Activated CD4-positive, CD25-positive, alpha-beta regulatory T cell treated with anti-CD3 and anti-CD28 coated beads, Interleukin-2, amount 50 U/mL, for 24 hours (primary cell): Measurements from ENCODE around the gene TRAF4.

Source experiments
- ATAC-seq, 2 donors: fragments of 150-1000 bp; cut with Tn5 transposase; one replicate each; pipeline ENCODE4 v1.10.0; 2021; ENCODE audit warnings: mild to moderate bottlenecking in 1 of 2, moderate library complexity in 1 of 2

Gene TRAF4

DNA sequence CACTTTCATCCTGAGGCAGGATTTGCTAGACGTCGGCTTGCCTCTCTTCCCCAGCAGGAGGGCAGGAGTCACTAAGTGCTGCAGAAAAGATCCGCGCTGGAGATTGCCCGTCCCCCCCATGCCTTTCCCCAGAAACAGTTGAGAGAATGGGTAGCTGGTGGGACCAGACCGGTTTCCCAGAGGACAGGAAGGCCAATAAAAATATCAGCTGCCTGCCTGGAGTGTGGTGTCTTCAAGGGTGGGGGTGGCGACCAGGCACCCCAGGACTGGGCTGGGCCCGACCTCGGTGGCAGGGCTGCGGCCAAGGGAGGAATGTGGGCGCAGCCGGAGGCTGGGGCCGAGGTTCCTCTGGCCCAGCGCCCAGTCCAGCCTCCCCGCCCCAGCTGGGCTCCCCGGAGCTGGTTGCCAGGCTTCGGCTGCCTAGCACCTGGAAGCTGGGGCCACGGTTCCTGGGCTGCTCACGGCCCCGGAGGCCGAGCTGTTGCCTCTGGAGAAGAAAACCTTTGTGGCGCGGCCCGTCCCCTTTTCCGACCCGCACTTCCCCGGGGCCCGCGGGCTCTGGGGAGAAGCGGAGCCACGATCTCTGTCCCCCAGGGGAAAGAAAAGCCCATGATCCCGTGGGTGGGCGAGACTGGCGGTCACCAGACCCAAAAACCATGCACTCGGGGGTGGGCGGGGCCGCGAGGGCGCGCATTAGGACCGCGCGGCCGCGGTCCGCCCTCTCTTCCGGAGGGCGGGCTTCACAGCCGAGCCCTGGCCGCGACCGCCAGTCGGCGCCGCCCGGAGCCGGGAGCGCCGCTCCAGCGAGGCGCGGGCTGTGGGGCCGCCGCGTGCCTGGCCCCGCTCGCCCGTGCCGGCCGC is at the start of gene TRAF4:
Gene TRAF4, plus strand, starts transcription at position 769 of the 861 bp plus-strand sequence. CDS start 102 bp downstream, outside the sequence.
- ATAC-seq: peak; percentile 90 to 91

DNA sequence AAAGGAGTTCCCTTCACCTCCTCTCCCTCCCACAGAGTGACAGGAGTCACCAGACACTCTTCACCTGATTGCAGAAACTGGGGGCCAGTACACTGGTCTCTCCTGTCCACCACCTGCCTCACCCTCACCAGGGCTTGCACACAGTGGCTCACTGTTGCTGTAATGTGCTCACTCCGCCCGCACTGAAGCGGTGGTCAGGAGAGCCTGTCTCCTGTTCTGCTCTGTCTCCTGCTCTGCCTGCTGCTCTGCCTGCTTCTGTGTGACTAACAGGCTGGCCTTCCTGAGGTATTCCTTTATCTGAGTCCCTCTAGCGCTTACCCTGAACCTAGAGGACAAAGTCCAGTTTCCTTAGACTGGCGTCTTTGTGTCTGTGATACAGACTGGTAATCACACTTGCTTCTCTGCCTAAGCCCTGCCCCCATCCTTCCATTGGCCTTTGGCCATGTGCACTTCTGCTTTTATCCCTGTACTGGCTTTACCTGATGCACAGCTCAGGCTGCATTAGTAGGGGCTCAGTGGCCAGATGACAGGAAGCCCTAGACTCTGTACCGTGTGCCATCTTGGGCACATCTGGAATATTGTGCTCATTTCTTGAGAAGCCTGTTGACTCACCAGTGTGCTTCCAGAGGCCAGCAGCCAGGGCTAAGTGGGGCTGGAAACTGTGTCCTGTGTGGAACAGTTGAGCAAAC is 45.4 kb upstream of the TRAF4 start:
- ATAC-seq: no peak

- no peak for ATAC-seq
These were observed 43.5 kb upstream of the TRAF4 start for GRCh38 chr17:28700278-28700677.

- ATAC-seq: no peak
These were observed 42.9 kb upstream of the TRAF4 start for GRCh38 chr17:28700830-28701492.

DNA sequence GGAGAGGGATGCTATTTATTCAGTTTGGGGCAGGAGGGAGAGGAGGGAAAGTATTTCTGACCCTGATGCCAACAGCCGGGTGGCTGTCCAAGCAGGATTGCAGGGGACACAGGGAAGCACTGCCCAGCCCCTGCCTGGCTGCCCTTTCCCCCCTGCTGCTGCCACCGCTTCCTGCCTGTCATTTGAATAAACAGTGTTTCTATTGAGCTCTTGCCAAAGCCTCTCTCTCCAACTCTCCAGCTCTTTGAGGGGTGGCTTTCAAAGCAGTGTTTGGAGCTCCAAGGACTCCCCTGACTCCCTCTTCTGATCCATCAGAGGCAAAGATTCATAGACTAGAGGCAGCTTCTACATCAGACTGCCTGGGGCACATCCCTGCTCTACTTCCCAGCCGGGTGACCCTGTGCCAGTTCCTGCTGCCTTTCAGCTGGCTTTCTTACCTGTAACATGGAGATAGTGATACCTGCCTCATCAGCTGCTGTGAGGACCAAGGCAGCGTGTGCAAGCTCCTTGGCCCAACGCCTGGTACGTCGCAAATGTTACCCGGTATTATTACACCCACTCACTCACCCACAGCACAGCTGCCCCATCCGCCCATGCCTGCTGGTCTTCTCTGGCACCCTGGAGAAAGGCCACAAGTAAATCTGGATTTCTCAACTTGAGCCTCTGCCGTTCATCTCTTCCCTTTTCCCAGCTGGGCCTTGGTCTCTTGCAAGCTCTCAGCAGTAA is 41.6 kb upstream of the TRAF4 start:
- no peak for ATAC-seq

DNA sequence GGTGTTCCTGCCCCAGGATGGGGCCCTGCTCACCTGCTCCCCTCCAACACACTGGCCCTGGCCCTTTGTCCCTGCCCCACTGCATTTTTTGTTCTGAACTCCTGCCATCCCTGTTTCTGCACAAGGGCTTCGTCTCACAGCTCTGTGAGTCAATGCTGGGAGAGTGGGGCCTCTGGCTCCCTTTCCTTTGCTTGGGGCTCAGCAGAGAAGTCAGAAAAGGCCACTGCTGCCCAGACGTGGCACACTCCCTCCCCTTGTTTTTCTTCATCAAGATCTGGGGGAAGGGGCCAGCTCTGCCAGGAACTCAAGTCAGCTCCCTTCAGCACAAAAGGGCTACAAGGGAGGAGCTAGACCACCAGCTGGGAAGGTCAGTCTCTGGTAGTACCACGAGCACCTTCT is 41.1 kb upstream of the TRAF4 start:
- no peak for ATAC-seq

DNA sequence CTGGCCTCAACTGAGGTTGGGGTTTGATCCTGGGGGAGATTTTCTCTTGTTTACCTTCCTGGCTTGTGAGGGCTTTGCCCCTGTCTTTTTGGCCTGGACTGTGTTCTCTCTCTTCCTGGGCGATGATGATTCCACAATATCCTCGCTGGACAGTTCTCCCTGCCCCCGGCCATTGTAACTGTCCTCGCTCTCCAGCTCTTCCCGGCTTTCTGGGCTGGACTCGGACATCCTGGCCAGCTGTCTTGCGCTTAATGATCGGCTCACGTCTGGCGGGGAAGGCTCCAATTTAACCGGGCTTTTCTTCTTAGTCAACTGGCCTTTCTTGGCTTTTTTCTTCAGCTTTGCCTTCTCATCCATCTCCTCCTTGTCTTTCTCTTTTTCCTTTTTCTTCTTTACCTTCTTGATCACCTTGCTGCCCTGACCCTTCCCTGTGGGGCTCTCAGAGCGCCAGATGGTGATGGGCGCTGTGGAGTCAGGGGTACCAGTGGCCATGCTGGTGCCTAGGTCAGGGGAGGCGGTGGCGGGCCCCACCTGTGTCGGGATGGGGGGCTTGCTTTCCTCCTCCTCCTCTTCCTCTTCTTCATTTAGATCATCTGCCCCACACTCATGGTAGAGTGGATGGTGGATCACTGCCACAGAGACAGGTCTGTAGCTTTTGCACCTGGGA is 40.1 kb upstream of the TRAF4 start:
- ATAC-seq: no peak

- no peak for ATAC-seq
These were observed 39.5 kb upstream of the TRAF4 start for GRCh38 chr17:28704219-28704858.

DNA sequence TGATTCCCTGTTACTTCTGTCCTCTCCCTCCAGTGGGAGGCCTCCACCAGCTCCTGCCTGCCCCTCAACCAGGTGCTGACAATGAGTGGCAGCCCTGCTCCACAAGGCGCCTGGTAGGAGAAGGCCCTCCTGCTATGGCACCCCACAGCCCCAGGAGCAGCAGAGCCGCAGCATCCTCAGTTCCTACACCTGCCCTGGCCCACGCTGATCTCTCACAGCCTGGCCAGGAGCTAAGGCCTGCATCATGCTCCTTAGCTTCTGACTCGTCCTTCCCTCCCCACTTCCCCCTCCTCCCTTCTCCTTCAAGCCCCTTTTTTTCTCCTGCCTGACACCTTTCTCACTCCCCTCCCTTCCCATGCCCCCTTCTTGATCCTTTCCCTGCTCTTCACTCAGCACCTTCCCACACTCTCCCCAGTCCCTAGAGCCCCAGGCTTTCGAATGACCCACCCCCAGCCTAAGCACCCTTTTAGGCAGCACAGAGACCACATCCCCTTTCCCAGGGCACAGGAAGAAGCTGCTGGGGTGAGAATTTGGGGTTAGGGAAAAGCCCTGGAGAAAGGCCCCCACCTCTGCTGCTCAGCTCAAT is 38.6 kb upstream of the TRAF4 start:
- no peak for ATAC-seq

DNA sequence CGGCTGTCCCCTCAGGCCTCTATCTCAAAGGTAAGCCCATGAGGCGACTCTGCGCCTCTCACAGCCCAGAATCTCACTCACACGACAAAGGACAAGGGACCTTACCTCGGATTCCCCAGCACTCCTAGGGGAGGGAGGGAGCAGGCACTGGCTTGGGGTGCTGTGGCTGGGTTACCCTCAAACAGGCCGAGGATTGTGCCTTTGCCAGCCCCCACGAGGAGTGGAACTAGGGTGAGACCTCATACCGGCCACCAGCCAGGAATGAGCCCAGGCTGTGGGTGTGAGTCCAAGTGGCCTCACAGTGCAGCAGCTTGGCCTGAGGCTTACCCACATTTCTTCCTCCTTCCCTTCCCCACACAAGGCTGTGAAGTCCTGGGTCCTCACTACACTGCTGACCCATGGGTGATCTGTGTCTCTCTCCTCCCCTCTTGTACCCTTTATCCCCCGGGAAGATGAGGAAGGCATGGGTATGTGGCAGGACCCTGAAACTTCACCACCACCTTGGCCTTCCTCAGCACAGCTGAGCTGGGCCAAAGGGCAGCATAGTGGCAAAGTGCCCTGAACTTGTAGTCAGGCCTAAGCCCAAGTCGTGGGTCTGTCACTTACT is 38.0 kb upstream of the TRAF4 start:
- ATAC-seq: no peak

DNA sequence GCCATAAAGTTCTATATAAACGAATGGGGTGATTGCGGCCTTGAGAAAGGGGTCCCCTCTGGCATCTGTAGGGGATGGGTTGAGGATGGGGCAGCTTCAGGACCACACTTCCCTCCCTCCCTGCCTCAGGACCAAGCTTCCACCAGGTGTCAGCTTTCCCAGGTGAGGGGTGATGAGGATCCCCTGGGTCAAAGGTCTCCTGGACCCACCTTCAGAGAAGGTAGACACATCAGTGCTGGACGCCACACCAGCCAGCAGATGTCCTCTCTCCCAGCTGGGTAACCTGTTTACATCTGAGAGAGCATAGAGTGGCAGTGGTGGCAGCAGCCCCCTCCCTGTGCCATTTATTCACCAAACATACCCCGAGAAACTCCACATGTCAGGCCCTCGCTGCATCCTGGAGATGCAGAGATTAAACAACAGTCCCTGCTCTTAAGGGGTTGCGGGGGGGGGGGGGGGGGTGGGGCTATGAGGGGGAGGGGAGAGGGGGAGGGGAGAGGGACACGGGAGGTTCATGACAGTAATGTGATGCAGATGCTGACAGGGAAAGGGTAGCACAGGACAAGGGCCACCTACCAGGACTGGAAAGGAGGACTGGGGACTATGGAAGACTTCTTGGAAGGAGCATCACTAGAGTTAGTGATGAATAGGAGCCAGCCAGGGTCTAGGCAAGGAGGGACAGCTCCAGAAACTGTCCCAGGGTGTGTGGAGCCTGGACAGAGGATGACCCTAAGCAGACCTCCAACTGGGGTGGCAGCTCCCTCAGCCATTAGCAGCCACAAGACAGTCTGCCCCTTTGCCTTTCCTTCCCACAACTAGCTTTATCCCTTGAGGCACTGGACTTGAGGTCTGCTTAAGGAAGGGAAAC is 37.1 kb upstream of the TRAF4 start:
- no peak for ATAC-seq

- ATAC-seq: no peak
These were observed 36.5 kb upstream of the TRAF4 start for GRCh38 chr17:28707339-28707720.

GRCh38 chr17:28710861-28711722 is 32.7 kb upstream of the TRAF4 start:
- ATAC-seq: peak; percentile 89 to 93

GRCh38 chr17:28711723-28712031 is 32.1 kb upstream of the TRAF4 start, which contains the start of gene PROCA1:
TSS of gene PROCA1 (minus strand) at chr17:28711888. CDS start at chr17:28711660, 228 bp downstream.
- ATAC-seq: peak; percentile 28 to 32

- peak; percentile 39 to 49 for ATAC-seq
These were observed 31.6 kb upstream of the TRAF4 start for GRCh38 chr17:28712032-28712704.

- ATAC-seq: no peak
These were observed 31.0 kb upstream of the TRAF4 start for GRCh38 chr17:28712705-28713415.

DNA sequence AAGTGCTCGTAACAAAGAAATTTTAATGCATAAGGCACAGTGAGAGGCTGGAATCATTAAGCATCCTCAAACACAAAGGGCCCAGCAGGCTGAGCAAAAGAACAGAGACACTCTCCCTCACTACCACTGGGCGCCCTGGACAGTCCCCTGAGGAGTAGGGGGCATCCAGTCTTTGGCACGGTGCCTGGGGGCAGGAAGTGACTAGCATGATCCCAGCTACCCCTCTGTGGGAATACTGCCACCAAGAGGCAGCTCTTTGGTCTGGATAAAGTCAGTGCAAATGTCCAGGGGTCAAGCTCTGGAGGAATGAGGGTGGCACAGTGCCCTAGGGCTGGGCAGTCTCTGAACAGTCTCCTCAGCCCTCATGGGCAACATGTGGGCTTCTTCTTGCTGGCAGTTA is 29.5 kb upstream of the TRAF4 start:
- ATAC-seq: no peak

DNA sequence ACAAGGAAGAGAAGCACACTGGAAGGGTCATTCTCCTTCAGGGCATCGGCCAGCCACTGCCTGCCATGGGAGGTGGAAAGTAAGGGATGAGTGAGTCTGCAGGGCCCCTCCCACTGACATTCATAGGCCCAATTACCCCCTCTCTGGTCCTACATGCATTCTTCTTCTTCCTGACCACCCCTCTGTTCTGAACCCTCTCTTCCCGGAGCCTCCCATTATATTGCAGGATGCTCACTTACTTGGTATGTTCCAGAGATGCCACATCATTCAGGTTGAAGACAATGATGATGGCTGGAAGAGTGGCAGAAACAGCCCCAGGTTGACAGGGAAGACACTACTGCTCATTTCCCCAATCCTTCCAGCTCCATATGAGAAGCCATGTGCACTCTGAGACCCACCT is 28.6 kb upstream of the TRAF4 start:
- no peak for ATAC-seq
